ENCODE data around the gene PSMD14. TPM values are rescaled to one million over a fixed set of nuclear protein-coding genes. Genes with fewer than 3 reads are reported as not detected.
A peak's percentile ranks its signal among the peaks of the same experiment; 100 is the strongest.

The PSMD14 gene
- total RNA-seq, 2 donors from 2014 or later = 25.2 to 59.5 TPM

GRCh38 chr2:161414042-161415033 lies 106.1 kb downstream of the PSMD14 start:
- no peak overlapping the region for H3K27ac ChIP-seq
- H3K36me3 ChIP-seq = no peaks in the 10 kb centered on the region
- peak overlapping the region; percentile 71 for H3K4me3 ChIP-seq
- H3K9me3 ChIP-seq = no peaks in the 10 kb centered on the region
- peaks cover 0 to 44% of the 10 kb centered on the region in 2 donors for H3K4me1 ChIP-seq (ENCODE audit: control insufficient read depth in 1 of 2, low read depth in 2 of 2)
- DNase-seq (ENCODE audit: low spot score) = no peak
- no peak for TF ChIP-seq CTCF (IDR thresholded peaks at IDR 0.05)
- peak; percentile 15 for ATAC-seq (ENCODE audit: insufficient number of reproducible peaks, low FRiP score, low read depth)
- peaks cover 28% of the 10 kb centered on the region for H3K27me3 ChIP-seq (replicated peaks; ENCODE audit: insufficient read depth)

- peaks cover 30% of the 10 kb centered on the region for H3K27me3 ChIP-seq (replicated peaks; ENCODE audit: insufficient read depth)
- peak overlapping the region; percentile 71 for H3K4me3 ChIP-seq
- ATAC-seq (ENCODE audit: insufficient number of reproducible peaks, low FRiP score, low read depth) (no peak), DNase-seq (ENCODE audit: low spot score) (no peak)
- peaks cover 0 to 44% of the 10 kb centered on the region in 2 donors for H3K4me1 ChIP-seq (ENCODE audit: control insufficient read depth in 1 of 2, low read depth in 2 of 2)
- TF ChIP-seq CTCF (IDR thresholded peaks at IDR 0.05) = no peak
- no peaks in the 10 kb centered on the region for H3K36me3 ChIP-seq
- no peaks in the 10 kb centered on the region for H3K9me3 ChIP-seq
- no peak overlapping the region for H3K27ac ChIP-seq
Observed at GRCh38 chr2:161415034-161415986, 107.1 kb downstream of the PSMD14 start.

GRCh38 chr2:161415987-161416707 lies 107.9 kb downstream of the PSMD14 start, which contains the start of gene TBR1:
Gene TBR1, plus strand, starts transcription at chr2:161416297. Its CDS starts 114 bp downstream, at chr2:161416411.
- TF ChIP-seq CTCF (IDR thresholded peaks at IDR 0.05) = no peak
- Histone ChIP-seq H3K4me1 (ENCODE audit: control insufficient read depth in 1 of 2, low read depth in 2 of 2) (peaks cover 0 to 44% of the 10 kb centered on the region in 2 donors), H3K36me3 (no peaks in the 10 kb centered on the region), H3K9me3 (no peaks in the 10 kb centered on the region), H3K4me3 (peak within 1 kb of the TSS; percentile 71), H3K27me3 (replicated peaks; ENCODE audit: insufficient read depth) (peaks cover 30% of the 10 kb centered on the region), H3K27ac (no peak within 1 kb of the TSS)
- ATAC-seq (ENCODE audit: insufficient number of reproducible peaks, low FRiP score, low read depth) = no peak
- no peak for DNase-seq (ENCODE audit: low spot score)

- Histone ChIP-seq H3K27ac (no peak overlapping the region), H3K36me3 (no peaks in the 10 kb centered on the region), H3K27me3 (replicated peaks; ENCODE audit: insufficient read depth) (peaks cover 30% of the 10 kb centered on the region), H3K9me3 (no peaks in the 10 kb centered on the region), H3K4me1 (ENCODE audit: control insufficient read depth in 1 of 2, low read depth in 2 of 2) (peaks cover 0 to 44% of the 10 kb centered on the region in 2 donors), H3K4me3 (no peak overlapping the region)
- ATAC-seq (ENCODE audit: insufficient number of reproducible peaks, low FRiP score, low read depth) = no peak
- DNase-seq (ENCODE audit: low spot score) = no peak
- TF ChIP-seq CTCF (IDR thresholded peaks at IDR 0.05) = no peak
Observed at GRCh38 chr2:161416708-161417437, 108.6 kb downstream of the PSMD14 start.

Measured in thoracic aorta (tissue), 2 donors.